ENCODE results near the gene CACNA2D3.

- TF ChIP-seq MAX (IDR thresholded peaks at IDR 0.05) (no peak), CHD2 (IDR thresholded peaks at IDR 0.05; ENCODE audit: low read length, partially characterized antibody) (no peak), CTCF (IDR thresholded peaks at IDR 0.05) (no peak), EP300 (IDR thresholded peaks at IDR 0.05) (no peak), ESRRA (IDR thresholded peaks at IDR 0.05; ENCODE audit: borderline replicate concordance, low read length) (no peak), REST (IDR thresholded peaks at IDR 0.05) (no peak), POLR2A (IDR thresholded peaks at IDR 0.05; ENCODE audit: low read length) (no peak)
Measured at GRCh38 chr3:54827056-54827687, 704.8 kb downstream of the CACNA2D3 start.

All from A549 (cell line).